IPS DF 4.7 (cell line): ENCODE measurements around the gene TPSD1.
"Not testable (repeated sequence)": the region's sequence is repeated elsewhere in the genome, so short reads cannot be mapped to it uniquely, and the experiment has no call there.

Experiments
- DNase-seq: peaks from one replicate; pipeline ENCODE4 v3.0.0-alpha.2; 2013; ENCODE audit warnings: low spot score; ENCODE audit errors: extremely low read depth

Gene TPSD1

DNA sequence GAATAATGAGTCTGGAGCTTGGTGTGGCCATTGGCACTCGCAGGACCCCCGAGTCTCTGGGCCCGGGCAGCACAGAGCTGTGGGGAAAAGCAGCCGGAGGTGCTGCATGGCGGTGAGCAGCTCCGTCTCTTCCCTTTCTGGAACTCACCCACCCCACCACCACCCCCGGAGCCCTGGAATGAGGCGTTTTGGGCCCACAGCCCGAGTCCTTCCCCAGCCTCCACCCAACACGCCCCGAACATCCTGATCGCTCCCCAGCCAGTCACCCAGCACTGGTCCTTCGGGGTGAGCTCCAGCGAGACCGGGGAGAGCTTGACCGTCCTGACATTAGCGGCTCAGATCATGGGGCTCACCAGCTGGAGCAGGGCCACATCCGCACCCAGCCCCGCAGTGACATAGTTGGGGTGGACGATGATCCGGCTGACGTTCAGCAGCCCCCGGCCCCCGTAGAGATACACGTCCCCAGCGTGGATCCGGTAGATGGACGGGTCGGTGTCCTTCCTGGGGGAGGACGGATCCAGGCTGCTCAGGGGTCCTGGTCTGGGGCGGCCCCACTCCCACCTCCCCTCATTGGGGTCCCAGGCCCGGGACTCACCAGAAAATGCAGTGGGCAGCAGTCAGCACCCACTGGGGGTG lies 6.5 kb downstream of the TPSD1 start:
- no peak for DNase-seq

DNA sequence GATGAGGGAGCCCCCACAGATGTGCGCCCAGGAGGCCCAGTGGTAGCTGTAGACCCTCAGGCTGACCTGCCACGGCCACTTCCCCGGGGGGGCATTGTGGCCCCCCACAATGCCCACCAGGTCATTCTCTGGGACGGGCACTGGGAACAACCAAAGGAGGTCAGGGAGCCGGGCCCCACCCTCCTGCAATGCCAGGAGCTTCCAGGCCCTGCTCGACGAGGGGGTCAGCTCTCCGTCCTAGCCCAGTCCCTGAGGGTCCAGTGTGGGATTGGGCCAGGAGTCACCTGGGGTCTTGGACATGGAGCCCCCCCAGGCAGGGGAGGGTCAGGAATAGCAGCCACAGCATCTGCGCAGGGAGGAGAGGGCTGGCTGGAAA lies 7.0 kb downstream of the TPSD1 start:
- no peak for DNase-seq

DNA sequence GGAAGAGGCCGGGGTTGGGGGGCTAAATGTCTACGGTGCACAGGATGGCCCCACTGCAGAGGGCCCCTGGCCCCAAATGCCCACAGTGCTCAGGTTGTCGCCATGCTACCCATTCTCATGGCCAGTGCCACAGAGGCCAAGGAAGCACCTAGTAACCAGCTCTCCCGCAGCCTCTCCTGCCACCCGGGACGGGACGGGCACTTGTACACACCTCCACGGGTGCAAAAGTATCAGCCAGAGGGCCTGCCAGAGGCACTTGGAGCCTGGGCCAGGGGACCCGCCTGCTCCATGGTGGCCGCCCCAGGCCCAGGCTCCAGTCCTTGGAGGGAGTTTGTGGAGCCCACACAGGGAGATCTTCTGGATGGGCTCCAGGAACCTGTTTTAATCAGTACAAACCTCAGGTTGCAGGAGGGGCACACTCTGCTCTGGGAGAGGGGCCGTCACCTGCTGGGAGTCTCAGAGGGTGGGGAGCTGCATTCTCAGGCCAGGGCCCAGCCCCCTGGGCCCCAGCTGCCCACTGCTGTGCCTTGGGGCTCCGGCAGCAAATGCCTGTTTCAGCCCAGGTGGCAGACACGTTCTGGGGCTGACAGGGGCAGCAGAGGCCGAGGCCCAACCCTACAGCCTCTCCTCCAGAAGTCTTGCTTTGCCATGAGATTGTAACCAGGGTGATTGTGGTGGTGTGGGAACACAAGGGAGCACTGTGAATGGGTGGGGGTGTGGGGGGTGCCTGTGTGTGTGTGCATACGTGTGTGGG lies 7.9 kb downstream of the TPSD1 start:
- no peak for DNase-seq

DNA sequence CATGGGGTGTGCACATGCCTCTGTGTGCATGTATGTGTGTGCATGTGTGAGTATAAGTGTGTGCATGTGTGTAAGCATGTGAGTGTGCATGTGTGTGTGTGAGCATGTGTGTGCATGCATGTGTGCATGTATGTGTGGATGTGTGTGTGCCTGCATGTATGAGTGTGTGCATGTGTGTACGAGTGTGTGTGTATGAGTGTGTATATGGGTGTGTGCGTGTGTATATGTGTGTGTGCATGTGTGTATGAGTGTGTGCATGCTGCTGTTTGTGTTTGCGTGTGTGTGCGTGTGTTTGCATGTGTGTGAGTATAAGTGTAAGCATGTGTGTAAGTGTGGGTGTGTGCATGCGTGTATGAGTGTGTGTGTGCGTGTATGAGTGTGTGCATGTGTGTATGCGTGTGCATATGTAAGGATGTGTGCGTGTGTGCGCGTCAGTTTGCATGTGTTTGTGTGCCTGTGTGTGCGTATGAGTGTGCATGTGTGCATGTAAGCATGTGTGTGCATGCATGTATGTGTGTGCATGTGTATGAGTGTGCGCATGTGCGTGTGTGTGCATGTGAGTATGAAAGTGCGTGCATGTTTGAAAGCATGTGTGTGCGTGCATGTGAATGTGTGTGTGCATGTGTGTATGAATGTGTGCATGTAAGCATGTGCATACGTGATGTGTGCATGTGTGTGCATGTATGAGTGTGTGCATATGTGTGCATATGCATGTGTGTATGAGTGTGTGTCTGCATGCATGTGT lies 8.6 kb downstream of the TPSD1 start:
- no peak for DNase-seq

DNA sequence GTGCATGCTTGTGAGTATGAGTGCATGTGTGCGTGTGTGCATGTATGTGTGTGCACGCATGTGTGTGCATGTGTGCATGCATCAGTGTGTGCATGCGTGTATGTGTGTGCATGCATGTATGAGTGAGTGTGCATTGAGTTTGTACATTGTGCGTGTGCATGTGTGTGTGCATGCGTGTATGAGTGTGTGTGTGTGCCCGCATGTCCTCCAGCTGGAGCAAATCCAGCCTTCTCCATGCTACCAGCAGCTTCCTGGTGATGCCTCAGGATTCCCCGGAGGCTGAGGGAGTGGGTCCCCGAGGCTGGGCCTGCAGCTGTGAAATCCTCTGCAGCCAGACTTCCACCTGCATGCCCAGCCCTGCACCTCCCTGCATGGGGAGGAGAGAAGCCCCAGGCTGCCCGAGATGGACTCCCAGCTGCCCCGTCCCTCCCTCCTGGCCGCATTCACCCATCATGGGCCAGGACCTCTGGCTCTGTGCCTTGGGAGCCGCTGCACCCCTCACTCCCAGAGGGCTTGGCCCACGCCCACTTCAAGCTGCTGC lies 9.3 kb downstream of the TPSD1 start:
- DNase-seq: no peak

DNA sequence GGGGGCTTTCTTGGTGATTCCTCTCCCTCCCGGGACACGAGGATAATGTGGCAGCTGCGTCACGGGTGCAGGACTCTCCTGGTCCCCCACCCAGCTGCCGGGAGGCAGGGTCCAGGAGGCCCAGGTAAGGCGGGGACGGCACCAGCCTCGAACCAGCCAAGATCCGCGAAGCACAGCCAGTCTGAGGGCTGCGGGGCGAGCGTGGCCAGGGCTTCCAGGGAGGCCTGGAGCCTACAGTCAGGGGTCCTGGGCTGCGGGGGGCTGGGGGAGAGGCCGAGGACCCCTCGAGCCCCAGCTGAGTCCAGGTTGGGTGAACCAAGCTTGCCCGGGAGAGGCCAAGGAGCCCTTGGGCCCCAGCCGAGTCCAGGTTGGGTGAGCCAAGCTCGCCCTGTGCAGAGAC lies 10.0 kb downstream of the TPSD1 start:
- no peak for DNase-seq

DNA sequence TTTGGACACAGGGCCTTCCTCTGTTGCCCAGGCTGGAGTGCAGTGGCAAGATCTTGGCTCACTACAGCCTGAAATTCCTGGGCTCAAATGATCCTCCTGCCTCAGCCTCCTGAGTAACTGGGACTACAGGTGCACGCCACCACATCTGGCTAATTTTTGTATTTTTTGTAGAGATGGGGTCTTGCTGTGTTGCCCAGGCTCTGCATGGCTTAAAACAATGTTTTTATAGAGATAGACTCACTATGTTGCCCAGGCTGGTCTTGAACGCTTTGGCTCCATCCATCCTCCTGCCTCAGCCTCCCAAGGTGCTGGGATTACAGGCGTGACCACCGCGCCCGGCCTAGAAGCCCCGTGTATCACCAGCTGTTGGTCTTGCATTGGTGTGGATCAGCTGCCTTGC lies 13.5 kb downstream of the TPSD1 start:
- DNase-seq: not testable (repeated sequence)

DNA sequence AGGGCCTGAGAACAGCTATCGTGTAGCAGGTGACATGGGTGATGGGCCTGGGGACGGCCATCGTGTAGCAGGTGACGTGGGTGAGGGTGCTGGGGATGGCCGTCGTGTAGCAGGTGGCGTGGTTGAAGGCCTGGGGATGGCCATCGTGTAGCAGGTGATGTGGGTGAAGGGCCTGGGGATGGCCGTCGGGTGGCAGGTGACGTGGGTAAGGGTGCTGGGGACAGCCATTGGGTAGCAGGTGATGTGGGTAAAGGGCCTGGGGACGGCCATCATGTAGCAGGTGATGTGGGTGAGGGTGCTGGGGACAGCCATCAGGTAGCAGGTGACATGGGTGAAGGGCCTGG lies 15.5 kb downstream of the TPSD1 start:
- no peak for DNase-seq

DNA sequence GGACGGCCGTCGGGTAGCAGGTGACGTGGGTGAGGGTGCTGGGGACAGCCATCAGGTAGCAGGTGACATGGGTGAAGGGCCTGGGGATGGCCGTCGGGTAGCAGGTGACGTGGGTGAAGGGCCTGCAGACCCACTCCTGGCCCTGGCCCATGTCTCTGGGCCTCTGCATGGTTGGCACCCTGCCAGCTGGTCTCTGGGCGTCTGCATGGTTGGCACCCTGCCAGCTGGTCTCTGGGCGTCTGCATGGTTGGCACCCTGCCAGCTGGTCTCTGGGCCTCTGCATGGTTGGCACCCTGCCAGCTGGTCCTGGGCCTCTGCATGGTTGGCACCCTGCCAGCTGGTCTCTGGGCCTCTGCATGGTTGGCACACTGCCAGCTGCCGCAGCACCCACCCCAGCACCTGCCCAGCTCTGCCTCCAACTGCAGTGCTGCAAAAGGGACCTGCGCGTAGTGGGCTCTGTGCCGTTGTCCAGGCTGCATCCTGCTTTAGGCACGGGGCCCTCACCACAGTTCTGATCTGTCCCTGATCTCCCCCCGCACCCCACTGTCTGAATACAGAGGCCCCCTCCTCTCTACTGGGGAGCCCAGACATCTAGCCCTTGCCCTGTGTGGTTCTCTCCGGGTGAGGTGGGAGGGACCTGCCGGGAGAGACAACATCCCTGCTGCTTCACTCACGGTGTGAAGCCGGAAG lies 16.0 kb downstream of the TPSD1 start:
- DNase-seq: not testable (repeated sequence)

DNA sequence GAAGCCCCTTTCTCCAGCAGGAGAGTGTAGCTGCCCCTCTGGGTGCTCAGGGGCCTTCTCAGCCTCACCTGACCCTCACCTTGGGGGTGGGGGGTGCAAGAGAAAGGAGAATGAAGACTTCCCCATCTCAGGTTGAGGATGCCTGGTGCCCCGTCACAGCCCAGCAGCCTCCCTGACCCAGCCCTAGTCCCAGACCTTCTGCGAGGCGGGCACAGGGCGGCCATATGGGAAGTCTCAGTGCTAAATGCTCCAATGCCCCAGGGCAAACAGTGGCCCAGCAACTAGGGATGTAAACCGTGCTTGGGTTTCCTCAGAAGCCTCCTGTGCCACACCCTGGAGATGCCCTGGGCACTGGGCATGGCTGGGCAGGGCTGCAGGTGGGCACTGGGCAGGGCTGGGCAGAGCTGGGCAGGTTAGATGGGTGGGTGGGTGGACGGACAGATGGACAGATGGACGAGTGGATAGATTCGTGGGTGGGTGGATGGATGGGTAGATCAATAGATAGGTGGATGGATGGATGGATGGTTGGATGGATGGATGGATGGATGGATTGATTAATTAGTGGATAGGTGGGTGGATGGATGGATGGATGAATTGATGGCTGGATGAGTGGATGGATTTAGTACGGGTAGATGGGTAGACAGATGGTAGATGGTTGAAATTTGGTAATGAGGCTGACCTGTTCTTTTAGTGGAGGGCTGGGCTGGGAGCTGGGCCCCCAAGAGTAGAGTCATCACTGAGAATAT lies 16.8 kb downstream of the TPSD1 start:
- no peak for DNase-seq

DNA sequence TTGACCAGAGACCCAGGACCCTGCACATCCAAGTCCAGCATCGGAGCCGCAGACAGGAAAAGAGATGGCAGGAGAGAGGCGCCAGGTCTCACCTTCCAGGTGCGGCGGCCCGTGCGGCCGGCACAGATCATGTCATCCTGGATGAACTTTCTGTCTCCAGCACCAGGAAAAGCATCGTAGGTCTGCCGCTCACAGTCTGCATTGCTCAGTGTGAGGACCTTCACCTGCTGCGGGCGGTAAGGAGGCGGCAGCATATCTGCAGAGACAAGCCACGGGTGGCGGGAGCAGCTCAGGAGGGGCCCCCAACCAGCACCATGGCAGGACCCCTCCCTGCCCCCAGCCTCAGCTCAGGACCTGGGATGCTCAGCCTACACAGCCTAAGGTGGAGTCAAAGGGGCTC lies 17.9 kb downstream of the TPSD1 start:
- no peak for DNase-seq

DNA sequence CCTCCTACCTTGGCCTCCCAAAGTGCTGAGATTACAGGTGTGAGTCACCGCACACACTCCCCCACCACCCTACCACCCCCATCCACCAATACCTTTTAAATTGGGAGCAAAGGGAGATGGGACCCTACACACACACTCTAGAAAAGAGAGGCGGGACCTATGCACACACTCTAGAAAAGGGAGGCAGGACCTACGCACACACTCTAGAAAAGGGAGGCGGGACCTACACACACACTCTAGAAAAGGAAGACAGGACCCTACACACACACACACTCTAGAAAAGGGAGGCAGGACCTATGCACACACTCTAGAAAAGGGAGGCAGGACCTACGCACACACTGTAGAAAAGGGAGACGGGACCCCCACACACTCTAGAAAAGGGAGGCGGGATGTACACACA lies 18.9 kb downstream of the TPSD1 start:
- no peak for DNase-seq

DNA sequence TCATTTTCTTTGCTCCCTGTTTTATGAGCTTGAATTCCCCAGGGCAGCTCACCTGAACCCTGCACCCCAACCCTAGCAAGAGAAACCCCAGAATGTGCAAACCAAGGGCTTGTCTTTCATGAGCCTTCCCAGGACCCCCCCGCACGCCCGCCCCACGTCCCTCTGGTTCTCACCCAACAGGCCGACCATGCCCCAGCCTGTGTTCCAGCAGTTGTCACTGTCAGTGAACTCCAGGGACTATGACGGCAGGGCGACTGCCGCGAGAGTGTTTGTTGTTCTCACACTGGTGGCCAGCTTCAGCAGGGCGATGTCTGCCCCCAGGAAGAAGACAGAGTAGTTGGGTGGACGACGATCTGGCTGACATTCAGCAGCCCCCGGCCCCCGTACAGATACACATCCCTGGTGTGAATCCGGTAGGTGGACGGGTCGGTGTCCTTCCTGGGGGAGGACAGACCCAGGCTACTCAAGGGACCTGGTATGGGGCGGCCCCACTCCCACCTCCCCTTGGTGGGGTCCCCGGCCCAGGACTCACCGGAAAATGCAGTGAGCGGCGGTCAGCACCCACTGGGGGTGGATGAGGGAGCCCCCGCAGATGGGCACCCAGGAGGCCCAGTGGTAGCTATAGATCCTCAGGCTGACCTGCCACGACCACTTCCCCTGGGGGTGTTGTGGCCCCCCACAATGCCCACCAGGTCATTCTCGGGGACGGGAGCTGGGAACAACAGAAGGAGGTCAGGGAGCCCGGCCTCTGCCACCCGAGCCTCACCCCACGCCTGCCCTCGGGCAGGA lies 20.1 kb downstream of the TPSD1 start:
- no peak for DNase-seq

DNA sequence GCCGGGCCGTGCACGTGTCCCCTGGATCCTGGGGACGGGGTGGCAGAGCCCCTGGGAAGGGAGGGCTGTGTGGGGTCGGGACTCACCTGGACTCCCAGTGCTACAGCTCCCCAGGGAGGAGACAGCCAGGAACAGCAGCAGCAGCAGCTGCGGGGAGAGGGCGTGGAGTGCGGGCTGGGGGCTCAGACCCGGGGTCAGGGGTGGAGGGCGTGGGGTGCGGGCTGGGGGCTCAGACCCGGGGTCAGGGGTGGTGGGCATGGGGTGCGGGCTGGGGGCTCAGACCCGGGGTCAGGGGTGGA lies 20.7 kb downstream of the TPSD1 start:
- no peak for DNase-seq

DNA sequence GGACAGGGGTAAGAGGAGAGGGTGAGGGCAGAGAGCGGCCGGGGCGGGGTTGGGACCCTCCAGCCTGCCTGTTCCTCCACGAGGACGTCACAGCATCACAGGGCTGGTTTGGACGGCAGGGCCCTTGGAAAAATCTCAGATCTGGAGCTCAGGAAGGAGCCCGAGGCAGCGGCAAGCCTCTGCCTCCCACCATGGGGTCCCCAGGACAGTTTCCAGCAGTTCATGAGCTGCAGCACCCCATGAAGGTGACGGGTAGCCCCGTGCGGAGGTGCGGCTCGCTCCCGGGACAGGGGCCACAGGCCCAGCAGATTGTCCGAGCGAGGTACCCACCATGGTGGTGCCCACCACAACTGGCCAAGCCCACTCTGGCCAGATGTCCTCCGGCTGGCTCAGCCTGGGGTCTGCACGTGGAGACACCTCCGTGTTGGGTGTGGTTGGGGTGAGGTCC lies 21.3 kb downstream of the TPSD1 start:
- DNase-seq: no peak

DNA sequence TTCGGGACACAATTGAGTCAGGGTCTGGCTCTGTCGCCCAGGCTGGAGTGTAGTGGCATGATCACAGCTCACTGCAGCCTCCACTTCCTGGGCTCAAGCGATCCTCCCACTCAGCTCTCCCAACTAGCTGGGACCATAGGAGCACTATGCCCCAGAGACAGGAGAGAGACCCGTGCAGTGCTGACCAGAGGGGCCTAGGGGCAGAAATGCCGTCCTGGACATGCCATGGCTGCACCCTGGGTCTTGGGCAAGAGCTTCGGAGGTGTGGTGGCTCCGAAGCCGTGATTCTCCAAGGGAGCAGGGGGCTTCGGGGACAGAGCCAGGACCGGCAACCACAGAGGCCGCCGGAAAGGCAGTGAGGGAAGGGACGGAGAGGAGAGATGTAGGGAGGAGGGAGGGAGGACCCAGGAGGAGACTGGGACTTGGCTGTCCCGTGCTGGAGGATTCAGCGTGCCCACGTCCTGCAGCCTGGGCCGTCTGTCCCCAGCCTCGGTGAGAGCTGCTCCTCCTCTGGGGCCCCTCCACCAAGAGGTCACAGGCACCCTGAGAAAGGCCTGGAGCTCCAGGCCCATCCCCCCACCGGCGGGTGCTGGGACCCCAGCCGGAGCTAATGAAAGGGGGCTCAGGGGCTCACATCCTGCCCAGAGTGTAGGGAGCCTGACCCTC lies 21.9 kb downstream of the TPSD1 start:
- DNase-seq: no peak

DNA sequence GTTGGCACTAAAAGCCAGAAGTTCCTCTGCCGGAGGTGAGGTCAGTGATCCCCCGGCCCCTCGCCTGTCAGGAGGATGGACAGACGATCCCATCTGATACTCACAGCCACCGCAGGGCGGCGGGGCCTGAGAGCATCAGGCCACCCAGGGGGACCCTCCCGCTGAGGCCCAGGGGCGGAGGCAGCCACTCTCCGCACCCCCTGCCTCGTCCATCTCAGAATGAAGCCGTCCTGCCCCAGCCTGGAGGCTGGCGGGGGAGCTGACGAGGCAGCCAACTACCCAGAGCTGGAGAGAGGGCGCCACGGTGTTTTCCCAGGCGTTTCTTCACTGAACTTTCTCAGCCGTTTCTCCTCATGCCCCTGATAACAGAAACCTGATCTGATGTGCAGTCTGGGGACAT lies 22.6 kb downstream of the TPSD1 start:
- DNase-seq: no peak

DNA sequence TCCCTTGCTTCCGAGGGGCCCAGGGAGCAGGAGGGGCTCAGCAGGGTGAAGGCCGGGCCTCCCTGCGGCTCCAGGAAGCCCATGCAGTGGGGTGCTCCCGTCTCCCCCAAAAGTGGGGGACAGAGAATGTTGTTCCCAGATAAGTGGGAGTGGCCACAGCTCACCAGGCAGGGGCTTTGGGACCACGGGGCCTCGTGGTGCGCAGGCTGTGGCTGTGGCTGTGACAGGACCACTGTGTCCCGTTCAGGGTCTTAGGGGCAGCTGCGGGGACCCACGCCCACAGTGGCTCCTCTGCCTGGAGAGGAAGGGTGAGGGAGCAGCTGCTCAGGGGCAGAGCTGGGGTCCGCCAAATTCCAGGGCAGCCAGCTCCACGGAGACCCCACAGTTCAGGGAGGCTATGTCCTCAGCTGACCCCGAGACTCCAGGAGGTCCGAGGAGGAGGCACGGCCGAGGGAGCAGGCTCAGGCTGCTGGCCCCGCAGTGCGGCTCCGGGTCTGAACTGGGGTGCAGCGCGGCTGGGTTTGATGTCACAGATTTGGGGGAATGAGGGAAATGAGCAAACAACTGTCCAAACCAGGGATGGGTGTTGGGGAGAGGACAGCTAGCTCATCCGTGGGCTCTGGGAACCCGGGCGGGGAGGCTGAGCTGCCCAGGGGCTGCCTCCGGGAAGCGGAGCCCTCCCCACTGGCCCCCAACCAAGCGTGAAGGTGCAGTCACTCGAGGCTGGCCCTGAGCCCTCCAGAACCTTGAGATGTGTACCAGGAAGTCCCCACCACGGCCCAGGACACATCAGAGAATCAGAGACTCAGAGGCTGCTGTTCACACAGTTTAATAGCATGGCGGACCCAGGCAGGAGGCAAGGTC lies 23.4 kb downstream of the TPSD1 start:
- DNase-seq: no peak
